Measurements from ENCODE around the gene CCDC112. TPM values are rescaled to one million over a fixed set of nuclear protein-coding genes. Genes with fewer than 3 reads are reported as not detected.

Gene CCDC112
- total RNA-seq, 1 experiment from 2014 or later: 13.0 TPM

GRCh38 chr5:115236599-115236998 is 59.9 kb downstream of the CCDC112 start:
- no peak overlapping the region for H2BK20ac ChIP-seq (ENCODE audit: low read depth, low read length, poor library complexity, severe bottlenecking)
- H3K23ac ChIP-seq (ENCODE audit: insufficient read length, low read depth, low read length): no peak overlapping the region
- H3K23me2 ChIP-seq (ENCODE audit: insufficient read length, low read depth, low read length, poor library complexity, severe bottlenecking): no peaks in the 10 kb centered on the region
- no peak overlapping the region for H3K27ac ChIP-seq (ENCODE audit: insufficient read length, low read depth, low read length)
- Mint-ChIP-seq H3K4me1 (peaks cover 4 to 6% of the 10 kb centered on the region in 2 experiments; a peak in 2 of 4 replicates), H3K27ac (no peak overlapping the region), H3K4me3 (no peak overlapping the region), H3K9me3 (no peaks in the 10 kb centered on the region), H3K36me3 (ENCODE audit: insufficient read depth in 1 of 3, low read depth in 3 of 3) (peaks cover 0 to 15% (median 7%) of the 10 kb centered on the region in 3 experiments; a peak in 5 of 7 replicates), H3K27me3 (ENCODE audit: low read depth) (no peaks in the 10 kb centered on the region)
- H3K27me3 ChIP-seq (ENCODE audit: insufficient read depth, low read length): no peaks in the 10 kb centered on the region
- H3T11ph ChIP-seq (ENCODE audit: low read length): no peak overlapping the region
- no peak overlapping the region for H3K4me2 ChIP-seq (ENCODE audit: insufficient read depth, insufficient read length, low read length)
- no peak overlapping the region for H3K9ac ChIP-seq (ENCODE audit: extremely low read depth, insufficient read length, low read length)
- H4K5ac ChIP-seq (ENCODE audit: insufficient read length, low read depth, low read length): no peak overlapping the region
- no peaks in the 10 kb centered on the region for H3K4me1 ChIP-seq (ENCODE audit: insufficient read depth, low read length)
- no peak overlapping the region for H2AK5ac ChIP-seq (ENCODE audit: insufficient read length, low read length)
- no peak overlapping the region for H4K8ac ChIP-seq (replicated peaks; ENCODE audit: insufficient read length, low read depth, low read length)
- no peak overlapping the region for H3K18ac ChIP-seq (ENCODE audit: insufficient read length, low read depth, low read length)
- DNase-seq: no peak
- WGBS (ENCODE audit: extremely low coverage, insufficient read length, low lambda C conversion rate): no CpG with 5 or more reads among the region's 2 CpGs
- no peak overlapping the region for H2BK12ac ChIP-seq (ENCODE audit: insufficient read length, low read depth, low read length)
- H3K79me2 ChIP-seq (ENCODE audit: insufficient read depth, low read length): no peaks in the 10 kb centered on the region
- no peak overlapping the region for H2AFZ ChIP-seq (ENCODE audit: low read length)
- H4K20me1 ChIP-seq (ENCODE audit: control insufficient read depth, insufficient read depth, insufficient read length): no peaks in the 10 kb centered on the region
- H2BK5ac ChIP-seq (ENCODE audit: insufficient read length, low read length): no peak overlapping the region
- no peak for TF ChIP-seq CTCF (conservative IDR thresholded peaks at IDR 0.05)
- no peak overlapping the region for H2BK15ac ChIP-seq (ENCODE audit: low read depth, low read length)
- H3K9me3 ChIP-seq (ENCODE audit: control insufficient read depth, low read depth, low read length): no peaks in the 10 kb centered on the region
- no peak overlapping the region for H3K14ac ChIP-seq (ENCODE audit: insufficient read depth, low read length)
- H2BK120ac ChIP-seq (ENCODE audit: low read depth, low read length, poor library complexity, severe bottlenecking): no peak overlapping the region
- H3K56ac ChIP-seq (ENCODE audit: insufficient read length, low read depth, low read length): no peak overlapping the region
- no peaks in the 10 kb centered on the region for H3K79me1 ChIP-seq (ENCODE audit: insufficient read depth, low read depth, low read length, poor library complexity, severe bottlenecking)
- H3K4ac ChIP-seq (ENCODE audit: low read depth, low read length): no peak overlapping the region
- H4K91ac ChIP-seq (ENCODE audit: insufficient read length, low read depth, low read length): no peak overlapping the region

All from H9 (cell line).